Measurements from ENCODE around the gene ATP6V1A. TPM values are rescaled to one million over a fixed set of nuclear protein-coding genes. Genes with fewer than 3 reads are reported as not detected.

The ATP6V1A gene
- polyA plus RNA-seq (2011; rRNA removed), result 64.4 and 83.0 TPM in 2 replicates
- 73.2 and 107 TPM in 2 replicates for polyA minus RNA-seq (2011; rRNA and poly(A)+ RNA removed)

DNA sequence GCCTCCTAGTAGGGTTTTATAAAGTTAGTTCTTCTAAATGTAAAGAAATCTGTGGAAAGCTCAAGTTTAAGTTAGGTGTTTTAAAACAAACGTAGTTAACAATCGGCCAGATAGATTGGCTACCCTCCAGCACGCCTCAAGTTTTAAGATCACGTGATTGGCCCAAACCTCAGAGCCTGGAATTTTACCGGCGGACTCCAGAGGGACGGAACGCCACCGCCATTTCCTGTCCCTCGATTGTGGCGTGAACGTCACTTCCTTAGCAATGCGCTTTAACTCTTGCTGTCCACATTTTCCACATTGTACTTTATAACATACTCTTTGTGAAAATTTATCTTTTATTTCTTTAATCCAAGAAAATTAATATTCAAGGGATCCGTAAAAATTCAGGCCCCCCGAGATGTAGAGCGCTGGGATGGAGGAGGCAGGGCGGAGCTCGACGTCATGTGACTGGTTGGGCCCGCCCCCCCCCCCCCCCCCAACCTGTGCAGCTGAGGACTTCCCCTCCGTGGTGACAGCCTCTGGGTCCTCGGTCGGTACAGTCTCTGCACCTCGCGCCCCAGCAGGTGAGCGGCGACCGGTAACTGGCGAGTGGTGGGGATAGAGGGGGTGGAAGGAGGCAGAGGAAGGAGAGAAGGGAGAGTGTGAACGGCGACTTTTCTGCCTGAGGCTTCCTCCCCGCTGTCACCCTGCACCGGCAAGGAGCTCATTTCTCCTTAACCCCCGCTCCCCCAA is at the start of gene ATP6V1A:
TSS of gene ATP6V1A (plus strand) at position 488 of the 735 bp plus-strand sequence. CDS start 31,719 bp downstream, outside the sequence.
- POLR2A ChIA-PET, result interaction anchor here (0.5 to 1.3 kb wide), 6 partner anchors 10 to 53 kb away, joined by 3 to 10 read pairs (median 3); no protein-coding TSS in a partner anchor
- TF ChIP-seq, protein P1, sequence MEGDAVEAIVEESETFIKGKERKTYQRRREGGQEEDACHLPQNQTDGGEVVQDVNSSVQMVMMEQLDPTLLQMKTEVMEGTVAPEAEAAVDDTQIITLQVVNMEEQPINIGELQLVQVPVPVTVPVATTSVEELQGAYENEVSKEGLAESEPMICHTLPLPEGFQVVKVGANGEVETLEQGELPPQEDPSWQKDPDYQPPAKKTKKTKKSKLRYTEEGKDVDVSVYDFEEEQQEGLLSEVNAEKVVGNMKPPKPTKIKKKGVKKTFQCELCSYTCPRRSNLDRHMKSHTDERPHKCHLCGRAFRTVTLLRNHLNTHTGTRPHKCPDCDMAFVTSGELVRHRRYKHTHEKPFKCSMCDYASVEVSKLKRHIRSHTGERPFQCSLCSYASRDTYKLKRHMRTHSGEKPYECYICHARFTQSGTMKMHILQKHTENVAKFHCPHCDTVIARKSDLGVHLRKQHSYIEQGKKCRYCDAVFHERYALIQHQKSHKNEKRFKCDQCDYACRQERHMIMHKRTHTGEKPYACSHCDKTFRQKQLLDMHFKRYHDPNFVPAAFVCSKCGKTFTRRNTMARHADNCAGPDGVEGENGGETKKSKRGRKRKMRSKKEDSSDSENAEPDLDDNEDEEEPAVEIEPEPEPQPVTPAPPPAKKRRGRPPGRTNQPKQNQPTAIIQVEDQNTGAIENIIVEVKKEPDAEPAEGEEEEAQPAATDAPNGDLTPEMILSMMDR (IDR thresholded peaks at IDR 0.05; ENCODE audit: low read depth, low read length), result no peak
- Histone ChIP-seq H3K9me3 (ENCODE audit: control insufficient read depth, insufficient read depth, low read length) (peaks cover 3% of the 10 kb centered on the region; the same call in 1 of the 2 replicates), H3K27ac (ENCODE audit: low read depth, low read length) (peak within 1 kb of the TSS; percentile 100), H3K27me3 (ENCODE audit: control insufficient read depth, insufficient read depth, low read length) (no peaks in the 10 kb centered on the region), H3K4me3 (ENCODE audit: low read depth, low read length) (peak within 1 kb of the TSS; percentile 98)
- DNase-seq (ENCODE audit: low read depth, low spot score), result peak; percentile 80
- CTCF ChIA-PET, result interaction anchor here (0.8 to 2.9 kb wide), 5 partner anchors 9 to 97 kb away, joined by 3 to 44 read pairs (median 7); no protein-coding TSS in a partner anchor

DNA sequence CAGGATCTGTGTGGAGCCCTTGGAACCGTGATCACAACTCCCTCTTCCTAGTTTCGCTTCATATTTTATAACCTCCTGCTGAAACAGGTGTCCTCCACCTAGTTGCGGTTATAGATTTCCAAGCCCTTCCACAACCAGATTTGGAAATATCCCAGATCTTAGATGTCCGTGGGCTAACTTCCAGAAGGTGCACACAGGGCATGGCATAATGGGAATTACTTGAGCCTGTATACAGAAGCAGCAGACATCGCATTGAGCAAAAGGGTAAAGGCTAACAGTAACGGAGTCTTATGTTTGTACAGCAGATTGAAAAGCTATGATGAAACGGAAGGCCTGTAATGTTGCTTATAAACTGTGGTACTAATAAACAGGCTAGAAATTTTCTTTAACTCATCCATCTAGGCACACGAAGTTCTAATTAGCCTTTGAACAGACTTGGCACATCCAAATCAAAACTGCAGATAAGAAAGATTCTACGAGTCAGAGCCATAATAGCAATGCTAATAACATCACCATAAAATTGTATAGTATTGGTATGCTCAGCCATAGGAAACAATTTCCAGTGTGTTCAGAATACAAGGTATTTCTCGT is 49.2 kb upstream of the ATP6V1A start:
- peak overlapping the region; percentile 86 for H3K4me3 ChIP-seq (ENCODE audit: low read depth, low read length)
- peak overlapping the region; percentile 73 for H3K27ac ChIP-seq (ENCODE audit: low read depth, low read length)
- H3K9me3 ChIP-seq (ENCODE audit: control insufficient read depth, insufficient read depth, low read length), result no peaks in the 10 kb centered on the region; the same call in 1 of the 2 replicates
- CTCF ChIA-PET, result interaction anchor here (1.0 kb wide), 1 partner anchor 39 kb away, joined by 3 read pairs; no protein-coding TSS in a partner anchor
- no peaks in the 10 kb centered on the region for H3K27me3 ChIP-seq (ENCODE audit: control insufficient read depth, insufficient read depth, low read length)
- no peak for DNase-seq (ENCODE audit: low read depth, low spot score)
- TF ChIP-seq, protein P1 (IDR thresholded peaks at IDR 0.05; ENCODE audit: low read depth, low read length), result no peak
- POLR2A ChIA-PET, result interaction anchor here (0.9 kb wide), 1 partner anchor 38 kb away, joined by 3 read pairs; no protein-coding TSS in a partner anchor

DNA sequence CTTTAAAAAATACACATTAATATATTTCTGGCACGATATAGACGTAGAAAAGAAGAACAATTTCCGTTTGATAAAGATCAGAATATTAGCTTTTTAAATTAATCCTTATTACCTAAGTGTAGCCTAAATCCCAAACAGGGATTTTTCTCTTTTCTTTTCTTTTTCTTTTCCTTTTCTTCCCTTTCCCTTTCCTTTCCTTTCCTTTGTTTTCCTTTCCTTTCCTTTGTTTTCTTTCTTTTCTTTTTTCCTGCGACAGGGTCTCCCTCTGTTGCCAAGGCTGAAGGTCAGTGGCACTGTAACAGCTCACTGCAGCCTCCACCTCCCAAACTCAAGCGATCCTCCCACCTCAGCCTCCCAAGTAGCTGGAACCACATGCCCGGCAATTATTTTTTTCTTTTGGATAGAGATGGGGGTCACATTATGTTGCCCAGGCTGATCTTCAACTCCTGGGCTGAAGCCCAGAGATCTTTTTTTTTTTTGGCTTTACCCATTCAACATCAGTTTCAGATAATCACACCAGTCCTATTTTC is 48.6 kb upstream of the ATP6V1A start:
- TF ChIP-seq, protein P1 (IDR thresholded peaks at IDR 0.05; ENCODE audit: low read depth, low read length), result no peak
- H3K27ac ChIP-seq (ENCODE audit: low read depth, low read length), result peak overlapping the region; percentile 57
- ChIA-PET POLR2A (interaction anchor here (0.7 to 0.9 kb wide), 2 partner anchors 37 to 185 kb away, joined by 3 to 5 read pairs; no protein-coding TSS in a partner anchor), CTCF (interaction anchor here (0.7 to 1.1 kb wide), 3 partner anchors 38 to 64 kb away, joined by 3 to 4 read pairs (median 3); no protein-coding TSS in a partner anchor)
- no peak for DNase-seq (ENCODE audit: low read depth, low spot score)
- no peaks in the 10 kb centered on the region for H3K27me3 ChIP-seq (ENCODE audit: control insufficient read depth, insufficient read depth, low read length)
- no peak overlapping the region for H3K4me3 ChIP-seq (ENCODE audit: low read depth, low read length)
- no peaks in the 10 kb centered on the region; the same call in 1 of the 2 replicates for H3K9me3 ChIP-seq (ENCODE audit: control insufficient read depth, insufficient read depth, low read length)

DNA sequence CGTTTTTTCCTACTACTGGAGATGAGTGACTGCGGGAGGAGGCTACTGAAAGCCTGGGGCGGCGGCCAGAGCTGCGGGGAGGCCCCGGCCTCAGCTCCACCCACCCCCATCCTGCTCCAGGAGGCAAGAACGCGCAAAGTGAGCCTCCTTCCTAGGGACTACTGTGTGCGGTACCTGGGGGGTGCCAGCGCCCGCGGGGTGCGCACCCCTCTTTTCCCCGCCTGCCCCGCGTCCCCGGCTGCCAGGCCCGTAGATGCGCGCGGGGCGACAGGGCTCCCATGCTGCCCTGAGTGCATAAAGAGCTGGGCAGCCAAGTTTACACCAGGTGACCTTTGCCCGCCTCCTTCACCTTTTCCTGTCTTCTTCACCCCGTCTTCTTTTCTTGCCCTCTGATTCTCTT is 47.9 kb upstream of the ATP6V1A start:
- Histone ChIP-seq H3K27ac (ENCODE audit: low read depth, low read length) (no peak overlapping the region), H3K4me3 (ENCODE audit: low read depth, low read length) (peak overlapping the region; percentile 27; the same call in 1 of the 2 replicates), H3K9me3 (ENCODE audit: control insufficient read depth, insufficient read depth, low read length) (no peaks in the 10 kb centered on the region; the same call in 1 of the 2 replicates), H3K27me3 (ENCODE audit: control insufficient read depth, insufficient read depth, low read length) (no peaks in the 10 kb centered on the region)
- POLR2A ChIA-PET, result no interaction called here
- CTCF ChIA-PET, result interaction anchor here (1.0 to 1.1 kb wide), 3 partner anchors 12 to 46 kb away, joined by 3 to 5 read pairs (median 4); no protein-coding TSS in a partner anchor
- TF ChIP-seq, protein P1 (IDR thresholded peaks at IDR 0.05; ENCODE audit: low read depth, low read length), result no peak
- no peak for DNase-seq (ENCODE audit: low read depth, low spot score)

All from AG04450 (cell line).